Stimulated activated CD4-positive, alpha-beta T cell treated with anti-CD3 and anti-CD28 coated beads, Interleukin-4, amount 100 ng/mL, for 1 hour (primary cell): ENCODE results near the gene ATXN1.
"Not testable (repeated sequence)": the region's sequence is repeated elsewhere in the genome, so short reads cannot be mapped to it uniquely, and the experiment has no call there.

Experiments
- DNase-seq: peaks from one replicate; pipeline ENCODE4 v3.0.0-alpha.2; 2020

ATXN1 gene

GRCh38 chr6:16468991-16469615 lies 292.2 kb downstream of the ATXN1 start:
- no peak for DNase-seq

GRCh38 chr6:16466800-16467553 lies 294.3 kb downstream of the ATXN1 start:
- no peak for DNase-seq

GRCh38 chr6:16464045-16464444 lies 297.2 kb downstream of the ATXN1 start:
- DNase-seq = no peak

- DNase-seq = not testable (repeated sequence)
Observed at GRCh38 chr6:16463246-16463645, 298.0 kb downstream of the ATXN1 start.

GRCh38 chr6:16461491-16461890 lies 299.8 kb downstream of the ATXN1 start:
- no peak for DNase-seq

GRCh38 chr6:16459472-16459871 lies 301.8 kb downstream of the ATXN1 start:
- DNase-seq = not testable (repeated sequence)

GRCh38 chr6:16452348-16452747 lies 308.9 kb downstream of the ATXN1 start:
- no peak for DNase-seq

GRCh38 chr6:16450821-16451220 lies 310.4 kb downstream of the ATXN1 start:
- no peak for DNase-seq

GRCh38 chr6:16450285-16450684 lies 311.0 kb downstream of the ATXN1 start:
- no peak for DNase-seq

- DNase-seq = no peak
Observed at GRCh38 chr6:16446273-16446672, 315.0 kb downstream of the ATXN1 start.

GRCh38 chr6:16442031-16442430 lies 319.2 kb downstream of the ATXN1 start:
- no peak for DNase-seq

- no peak for DNase-seq
Observed at GRCh38 chr6:16441262-16441661, 320.0 kb downstream of the ATXN1 start.

GRCh38 chr6:16440636-16441212 lies 320.5 kb downstream of the ATXN1 start:
- no peak for DNase-seq

- DNase-seq = no peak
Observed at GRCh38 chr6:16438718-16439591, 322.3 kb downstream of the ATXN1 start.

GRCh38 chr6:16437984-16438383 lies 323.3 kb downstream of the ATXN1 start:
- DNase-seq = peak; percentile 32

GRCh38 chr6:16437095-16437494 lies 324.2 kb downstream of the ATXN1 start:
- DNase-seq = peak; percentile 19

- peak; percentile 30 for DNase-seq
Observed at GRCh38 chr6:16436550-16436949, 324.7 kb downstream of the ATXN1 start.

GRCh38 chr6:16434885-16435284 lies 326.4 kb downstream of the ATXN1 start:
- DNase-seq = no peak

- DNase-seq = no peak
Observed at GRCh38 chr6:16433338-16433890, 327.8 kb downstream of the ATXN1 start.

- no peak for DNase-seq
Observed at GRCh38 chr6:16432075-16433032, 328.9 kb downstream of the ATXN1 start.

GRCh38 chr6:16431106-16431505 lies 330.2 kb downstream of the ATXN1 start:
- DNase-seq = no peak
